Fibroblast of lung (primary cell): ENCODE results near the gene NUDC.

Source experiments
- EZH2 ChIP-seq: IDR thresholded peaks from 2 replicates; pipeline ENCODE4 v1.5.1; 2012; ENCODE audit warnings: low read length, control low read depth, mild to moderate bottlenecking; ENCODE audit errors: missing control alignments
- TF ChIP-seq, protein P1 (sequence below), 2 donors: IDR thresholded peaks in 1 of 2; conservative IDR thresholded peaks in 1 of 2; 1 replicate in 1 of 2; 2 replicates in 1 of 2; pipeline ENCODE4 v1.5.1; 2011 to 2012; ENCODE audit warnings: low read length in 2 of 2, control low read depth in 1 of 2, inconsistent platforms in 1 of 2, low read depth in 1 of 2, mild to moderate bottlenecking in 1 of 2

DNA sequence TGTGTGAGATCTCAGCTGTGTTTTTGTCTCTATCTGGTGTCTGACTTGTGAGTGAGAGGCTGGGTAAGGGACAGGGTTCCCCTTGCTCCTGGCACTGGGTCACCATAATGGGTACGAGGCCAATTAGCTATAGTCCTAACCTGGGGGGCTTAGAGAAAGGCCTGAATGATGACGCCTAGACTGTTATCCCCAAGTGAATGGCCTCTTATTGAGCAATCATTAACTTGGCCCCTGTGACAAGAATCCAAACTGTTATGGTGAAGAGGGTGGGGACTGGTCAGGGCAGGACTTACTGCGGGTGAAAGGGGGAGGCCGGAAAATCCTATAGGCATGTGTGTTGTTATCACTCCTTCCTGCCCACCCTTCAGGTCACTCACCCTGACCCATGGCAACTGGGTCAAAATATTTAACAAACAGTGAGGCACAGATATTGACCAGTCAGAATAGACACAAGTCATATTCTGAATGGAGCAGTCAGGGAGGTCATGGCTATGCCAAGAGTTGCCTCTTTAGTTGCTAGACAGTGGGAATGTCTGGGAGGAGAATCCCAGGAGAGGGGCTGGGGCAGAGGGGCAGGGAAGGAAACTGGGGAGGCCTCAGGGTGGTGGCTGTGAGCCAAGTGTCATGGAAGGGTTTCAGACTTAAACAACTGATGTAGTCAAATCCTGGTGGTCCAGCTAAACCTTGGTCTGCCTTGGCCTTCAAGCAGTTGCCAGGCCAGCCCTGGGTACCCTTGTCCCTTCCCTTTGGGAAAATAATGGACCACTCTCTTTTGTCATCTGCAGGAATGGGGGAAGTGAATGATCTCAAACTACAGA, 11.0 kb upstream of the NUDC start:
- TF ChIP-seq, protein P1, sequence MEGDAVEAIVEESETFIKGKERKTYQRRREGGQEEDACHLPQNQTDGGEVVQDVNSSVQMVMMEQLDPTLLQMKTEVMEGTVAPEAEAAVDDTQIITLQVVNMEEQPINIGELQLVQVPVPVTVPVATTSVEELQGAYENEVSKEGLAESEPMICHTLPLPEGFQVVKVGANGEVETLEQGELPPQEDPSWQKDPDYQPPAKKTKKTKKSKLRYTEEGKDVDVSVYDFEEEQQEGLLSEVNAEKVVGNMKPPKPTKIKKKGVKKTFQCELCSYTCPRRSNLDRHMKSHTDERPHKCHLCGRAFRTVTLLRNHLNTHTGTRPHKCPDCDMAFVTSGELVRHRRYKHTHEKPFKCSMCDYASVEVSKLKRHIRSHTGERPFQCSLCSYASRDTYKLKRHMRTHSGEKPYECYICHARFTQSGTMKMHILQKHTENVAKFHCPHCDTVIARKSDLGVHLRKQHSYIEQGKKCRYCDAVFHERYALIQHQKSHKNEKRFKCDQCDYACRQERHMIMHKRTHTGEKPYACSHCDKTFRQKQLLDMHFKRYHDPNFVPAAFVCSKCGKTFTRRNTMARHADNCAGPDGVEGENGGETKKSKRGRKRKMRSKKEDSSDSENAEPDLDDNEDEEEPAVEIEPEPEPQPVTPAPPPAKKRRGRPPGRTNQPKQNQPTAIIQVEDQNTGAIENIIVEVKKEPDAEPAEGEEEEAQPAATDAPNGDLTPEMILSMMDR (conservative IDR thresholded peaks at IDR 0.05 in 1 of 2, IDR thresholded peaks at IDR 0.05 in 1 of 2; ENCODE audit: low read depth in 1 of 2, low read length in 2 of 2), result no peak
- no peak for TF ChIP-seq EZH2
